HG03135 (cell line): ENCODE results near the gene NEAT1.

ENCODE experiments used
- ATAC-seq: cut with Tn5 transposase; IDR thresholded peaks from one replicate; pipeline ENCODE4 v1.9.1; 2021; ENCODE audit warnings: mild to moderate bottlenecking, moderate library complexity; ENCODE audit not compliant: unreplicated experiment

The NEAT1 gene

DNA sequence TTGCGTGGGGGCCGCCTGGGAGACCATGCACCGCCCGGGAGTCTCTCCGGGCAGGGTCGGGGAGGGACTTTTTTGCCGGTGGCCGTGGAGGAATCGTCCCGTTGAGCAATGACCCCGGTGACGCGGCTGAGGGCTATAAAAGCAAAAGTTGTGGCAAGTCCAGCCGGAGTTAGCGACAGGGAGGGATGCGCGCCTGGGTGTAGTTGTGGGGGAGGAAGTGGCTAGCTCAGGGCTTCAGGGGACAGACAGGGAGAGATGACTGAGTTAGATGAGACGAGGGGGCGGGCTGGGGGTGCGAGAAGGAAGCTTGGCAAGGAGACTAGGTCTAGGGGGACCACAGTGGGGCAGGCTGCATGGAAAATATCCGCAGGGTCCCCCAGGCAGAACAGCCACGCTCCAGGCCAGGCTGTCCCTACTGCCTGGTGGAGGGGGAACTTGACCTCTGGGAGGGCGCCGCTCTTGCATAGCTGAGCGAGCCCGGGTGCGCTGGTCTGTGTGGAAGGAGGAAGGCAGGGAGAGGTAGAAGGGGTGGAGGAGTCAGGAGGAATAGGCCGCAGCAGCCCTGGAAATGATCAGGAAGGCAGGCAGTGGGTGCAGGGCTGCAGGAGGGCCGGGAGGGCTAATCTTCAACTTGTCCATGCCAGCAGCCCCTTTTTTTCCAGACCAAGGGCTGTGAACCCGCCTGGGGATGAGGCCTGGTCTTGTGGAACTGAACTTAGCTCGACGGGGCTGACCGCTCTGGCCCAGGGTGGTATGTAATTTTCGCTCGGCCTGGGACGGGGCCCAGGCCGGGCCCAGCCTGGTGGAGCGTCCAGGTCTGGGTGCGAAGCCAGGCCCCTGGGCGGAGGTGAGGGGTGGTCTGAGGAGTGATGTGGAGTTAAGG, at the start of gene NEAT1:
TSS of gene NEAT1 (plus strand) at position 166 of the 883 bp plus-strand sequence.
- peak; percentile 14 for ATAC-seq

DNA sequence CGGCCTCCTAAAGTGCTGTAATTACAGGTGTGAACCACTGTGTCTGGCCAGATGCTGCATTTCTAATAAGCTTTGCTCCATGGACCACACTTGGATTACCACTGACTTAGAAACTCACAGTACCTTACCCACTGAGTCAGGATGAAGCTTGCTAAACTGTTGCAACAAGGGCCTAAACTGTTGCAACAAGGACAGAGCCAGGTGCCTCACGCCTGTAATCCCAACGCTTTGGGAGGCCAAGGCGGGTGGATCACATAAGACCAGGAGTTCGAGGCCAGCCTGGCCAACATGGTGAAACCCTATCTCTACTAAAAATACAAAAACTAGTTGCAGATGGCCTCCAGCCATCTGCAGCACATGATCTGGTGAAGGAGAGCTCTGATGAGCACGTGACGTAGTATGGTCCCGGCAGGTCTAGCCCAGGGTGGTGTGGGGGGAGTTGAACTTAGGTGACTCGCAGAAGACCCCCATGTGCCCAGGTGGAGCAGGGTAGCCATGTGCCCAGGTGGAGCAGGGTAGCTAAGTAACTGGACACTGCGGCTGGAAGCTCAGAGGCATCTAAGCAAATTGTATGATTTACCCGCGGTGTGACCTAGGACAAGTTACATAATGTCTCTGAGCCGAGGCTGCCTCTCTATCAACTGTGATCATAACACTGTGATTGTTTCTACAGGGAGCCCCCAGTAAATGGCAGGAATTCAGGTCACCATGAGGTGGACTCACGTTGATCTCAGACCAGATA, 48.6 kb upstream of the NEAT1 start:
- no peak for ATAC-seq

DNA sequence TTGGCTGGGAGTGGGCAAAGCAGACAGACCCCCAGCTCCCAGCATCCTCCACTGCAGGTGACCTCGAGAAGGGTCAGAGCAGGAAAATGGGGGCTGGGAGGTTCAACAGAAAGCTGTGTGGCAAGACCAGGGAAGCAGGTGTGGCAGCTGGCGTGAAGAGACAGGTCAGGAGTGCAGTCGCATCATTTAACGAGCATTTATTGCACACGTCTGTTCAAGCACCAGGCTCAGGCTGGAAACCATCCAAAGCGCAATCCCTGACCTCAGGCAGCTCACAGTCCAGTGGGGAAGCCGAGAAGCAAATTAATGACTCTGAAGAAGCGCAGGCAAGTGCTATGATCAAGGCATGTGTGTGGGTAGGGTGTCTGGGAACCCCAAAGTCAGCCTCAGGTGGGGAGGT, 47.6 kb upstream of the NEAT1 start:
- ATAC-seq = no peak

DNA sequence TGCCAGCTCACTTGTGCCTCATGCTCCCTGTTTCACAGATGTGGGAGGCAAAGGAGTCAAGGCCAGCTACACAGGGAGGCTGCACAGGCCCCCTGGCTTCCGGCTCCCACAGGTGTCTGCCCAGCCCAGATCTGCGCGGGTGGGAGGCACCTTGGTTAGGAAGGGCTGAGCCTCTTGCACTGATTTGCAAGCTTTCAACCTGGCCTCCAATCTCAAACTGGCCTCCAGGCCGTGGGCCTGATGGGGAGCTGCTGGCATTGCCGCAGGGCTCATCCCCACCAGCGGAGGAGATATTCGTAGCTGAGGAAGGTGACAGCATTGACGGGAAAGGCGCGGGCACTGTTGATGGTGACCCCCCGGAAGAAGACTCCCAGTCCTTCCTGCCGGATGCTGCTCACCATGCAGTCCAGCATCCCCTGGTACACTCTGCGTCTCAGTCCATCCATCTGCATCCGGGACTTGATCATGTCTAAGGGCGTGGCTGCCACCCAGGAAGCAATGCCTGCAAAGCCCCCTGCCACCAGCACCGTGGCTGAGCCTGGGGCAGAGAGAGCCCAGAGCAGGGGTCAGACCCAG, 46.4 kb upstream of the NEAT1 start:
- ATAC-seq = no peak

DNA sequence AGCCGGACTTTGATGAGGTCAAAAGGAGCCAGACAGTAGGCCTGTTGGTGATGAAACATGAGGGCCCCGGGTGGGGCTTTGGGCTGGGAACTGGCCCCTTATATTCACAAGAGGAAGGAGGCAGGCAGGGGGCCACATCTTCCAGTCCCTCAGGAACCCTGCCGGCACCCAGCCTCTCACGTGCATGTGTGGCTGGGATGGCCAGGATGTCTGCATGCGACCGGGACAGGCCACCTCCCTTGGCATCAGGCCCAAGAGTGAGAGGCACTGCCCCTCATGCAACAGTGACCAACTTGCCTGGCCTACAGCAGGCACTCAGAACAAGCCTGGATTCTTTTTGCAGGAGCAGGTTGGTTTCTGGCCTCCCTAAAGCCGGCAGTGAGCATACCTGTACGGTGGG, 45.6 kb upstream of the NEAT1 start:
- no peak for ATAC-seq

DNA sequence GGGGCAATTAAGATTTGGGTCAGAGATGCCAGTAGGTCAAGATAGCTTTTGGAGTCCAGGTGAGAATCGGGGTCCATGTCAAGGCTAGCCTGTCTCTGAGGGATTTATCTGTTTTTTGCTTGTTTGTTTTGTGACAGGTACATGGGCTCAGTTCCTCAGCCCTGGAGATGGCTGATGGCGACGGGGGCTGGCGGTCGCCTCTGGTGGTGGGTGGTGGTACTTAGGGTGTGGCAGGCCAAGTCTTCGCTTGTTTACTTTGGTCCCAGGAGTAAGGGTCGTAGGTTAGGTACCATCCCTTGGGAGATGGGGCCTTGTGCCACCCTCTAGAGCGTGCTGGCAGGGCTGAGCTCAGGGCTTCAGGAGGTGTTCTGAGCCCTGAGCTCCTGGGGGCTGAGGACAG, 44.8 kb upstream of the NEAT1 start:
- no peak for ATAC-seq

DNA sequence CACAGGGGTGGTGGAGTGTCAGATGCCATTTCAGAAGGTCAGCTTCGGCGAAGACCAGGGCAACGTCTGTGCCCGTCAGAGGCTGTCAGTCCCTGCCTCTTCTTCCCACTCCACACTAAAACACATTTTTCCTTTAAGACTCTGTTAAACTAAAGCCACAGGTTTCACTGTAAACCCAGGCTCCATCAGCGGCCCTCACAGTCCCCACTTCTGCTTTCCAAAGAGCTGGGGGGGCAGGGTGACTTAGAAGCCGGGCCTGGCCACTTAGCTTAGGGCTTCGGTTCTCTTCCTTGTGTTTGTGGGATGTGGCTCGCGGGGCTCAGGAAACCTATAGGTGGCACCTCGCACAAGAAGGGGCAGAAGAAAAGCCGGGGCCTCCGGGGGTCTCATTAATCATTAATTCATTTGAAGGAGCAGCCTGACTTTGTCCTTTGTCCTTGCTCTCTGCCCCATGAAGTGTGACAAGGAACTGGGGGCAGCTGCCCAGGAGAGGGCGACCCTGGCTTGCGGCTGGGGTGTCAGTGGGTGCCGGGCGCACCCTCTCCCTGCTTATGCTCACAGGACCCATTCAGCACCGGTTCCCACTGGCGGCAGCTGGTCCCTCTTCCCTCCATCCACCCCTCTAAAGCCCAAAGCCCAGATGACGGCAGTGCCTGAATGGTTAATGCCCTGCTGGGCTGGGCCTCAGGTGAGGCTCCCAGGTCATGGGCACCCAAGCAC, 44.2 kb upstream of the NEAT1 start:
- ATAC-seq = no peak

DNA sequence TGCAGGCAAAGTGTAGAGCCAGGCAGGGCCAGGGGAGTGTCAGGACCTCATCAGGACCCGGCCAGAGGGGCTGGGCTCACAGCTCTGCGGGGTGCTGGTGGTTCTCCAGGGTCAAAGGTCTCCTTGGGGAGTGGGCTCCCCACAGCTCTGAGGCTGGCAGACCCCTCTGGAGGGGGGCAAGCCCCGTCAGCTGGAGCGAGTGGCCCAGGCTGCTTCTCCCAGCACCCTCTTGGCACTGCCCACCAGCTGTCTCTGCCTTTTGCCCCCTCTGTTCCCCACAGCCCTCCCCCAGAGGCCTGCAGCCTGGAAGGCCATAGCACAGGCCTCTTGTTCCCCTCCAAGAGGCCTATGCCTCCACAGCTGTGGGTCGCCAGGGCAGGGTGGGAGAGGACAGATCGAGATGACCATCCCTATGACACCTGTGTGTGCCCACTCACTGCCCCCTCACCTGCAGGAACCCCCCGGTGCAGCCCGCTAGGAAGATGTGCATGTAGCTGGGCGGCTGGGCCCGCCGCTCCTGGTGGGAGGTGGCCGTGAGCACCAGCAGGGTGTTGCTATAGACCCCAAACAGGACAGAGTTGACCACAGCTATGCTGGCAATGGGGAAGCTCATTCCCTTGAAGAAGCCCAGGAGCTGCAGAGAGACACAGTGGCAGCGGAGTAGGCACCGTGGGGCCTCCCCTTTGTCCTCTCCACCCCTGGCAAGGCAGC, 43.5 kb upstream of the NEAT1 start:
- ATAC-seq = no peak

DNA sequence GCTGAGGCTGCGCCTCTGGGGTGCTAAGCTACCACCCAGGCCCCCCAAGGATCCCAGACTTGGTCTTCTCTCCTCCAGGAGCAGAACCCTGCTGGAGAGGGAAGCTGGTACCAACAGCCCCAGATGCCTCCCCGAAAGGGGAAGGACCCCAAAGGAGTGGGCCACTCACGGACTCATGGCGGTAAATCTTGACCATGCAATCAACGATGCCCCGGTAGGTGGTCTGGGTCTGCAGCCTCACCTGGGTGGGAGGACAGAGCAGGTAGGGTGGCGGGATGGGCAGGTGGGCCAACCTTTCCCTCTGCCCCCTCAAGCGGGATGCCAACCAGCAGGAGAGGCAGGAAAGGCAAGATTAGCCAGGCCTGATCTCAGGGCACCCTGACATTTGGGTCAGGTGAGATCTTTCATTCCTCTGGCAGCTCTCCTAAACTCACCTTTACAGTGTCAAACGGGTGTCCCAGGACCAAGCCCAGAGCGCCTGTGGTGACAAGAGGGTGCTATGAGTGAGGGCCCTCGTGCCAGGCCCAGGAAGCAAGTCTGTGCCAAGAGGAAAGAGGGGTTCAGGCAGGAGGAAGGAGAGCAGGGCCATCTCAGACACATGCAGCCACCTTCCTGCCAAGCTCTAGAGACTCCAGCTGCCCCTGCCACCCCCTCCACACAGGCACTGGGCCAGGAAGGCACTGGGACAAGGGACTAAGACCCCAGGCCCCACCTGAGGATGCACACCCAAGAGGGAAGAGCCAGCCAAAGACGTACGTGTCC, 42.7 kb upstream of the NEAT1 start:
- no peak for ATAC-seq

DNA sequence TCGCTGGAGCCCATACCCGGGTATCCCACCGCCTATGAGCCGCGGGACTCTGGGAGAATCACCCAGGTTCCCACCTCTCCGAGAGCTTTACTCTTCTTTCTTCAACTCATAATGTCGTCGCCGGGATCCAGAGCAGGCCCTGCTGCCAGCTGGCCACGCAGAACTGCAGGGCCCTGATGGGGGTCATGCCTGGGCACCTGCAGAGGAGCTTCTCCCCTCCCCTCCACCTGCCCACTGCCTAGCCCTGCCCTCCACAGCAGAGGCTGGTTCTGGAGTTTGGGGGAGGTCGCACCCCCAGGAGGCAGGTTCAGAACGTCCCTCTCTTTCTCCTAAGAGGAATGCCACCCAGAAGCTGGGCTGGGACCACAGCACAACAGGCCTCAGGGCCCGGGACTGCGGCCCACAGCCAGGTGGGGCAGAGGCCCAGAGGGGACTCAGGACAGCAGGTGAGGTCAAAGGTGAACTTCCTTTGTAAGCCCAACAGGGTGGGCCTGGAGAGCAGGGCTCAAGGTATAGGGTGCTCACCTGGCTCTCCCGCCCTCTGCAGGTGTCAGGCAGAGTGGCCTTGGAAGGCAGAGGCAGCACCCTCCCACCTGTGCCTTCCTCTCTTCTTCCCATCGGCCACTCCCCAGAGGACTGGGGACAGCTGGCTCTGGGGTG, 42.0 kb upstream of the NEAT1 start:
- no peak for ATAC-seq

DNA sequence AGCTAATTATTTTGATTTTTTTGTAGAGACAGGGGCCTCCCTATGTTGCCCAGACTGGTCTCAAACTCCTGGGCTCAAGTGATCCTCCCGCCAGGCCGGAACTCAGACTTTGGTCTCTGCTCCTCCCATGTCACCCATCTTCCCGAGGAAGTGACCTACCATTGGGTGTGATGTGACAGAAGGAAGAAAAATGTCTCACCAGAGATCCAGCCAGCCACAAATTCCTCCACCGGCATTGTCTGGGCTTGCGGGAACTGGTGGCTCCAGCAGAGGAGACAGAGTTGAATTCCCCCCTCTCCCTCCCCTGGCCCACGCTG, 40.9 kb upstream of the NEAT1 start:
- ATAC-seq = no peak

DNA sequence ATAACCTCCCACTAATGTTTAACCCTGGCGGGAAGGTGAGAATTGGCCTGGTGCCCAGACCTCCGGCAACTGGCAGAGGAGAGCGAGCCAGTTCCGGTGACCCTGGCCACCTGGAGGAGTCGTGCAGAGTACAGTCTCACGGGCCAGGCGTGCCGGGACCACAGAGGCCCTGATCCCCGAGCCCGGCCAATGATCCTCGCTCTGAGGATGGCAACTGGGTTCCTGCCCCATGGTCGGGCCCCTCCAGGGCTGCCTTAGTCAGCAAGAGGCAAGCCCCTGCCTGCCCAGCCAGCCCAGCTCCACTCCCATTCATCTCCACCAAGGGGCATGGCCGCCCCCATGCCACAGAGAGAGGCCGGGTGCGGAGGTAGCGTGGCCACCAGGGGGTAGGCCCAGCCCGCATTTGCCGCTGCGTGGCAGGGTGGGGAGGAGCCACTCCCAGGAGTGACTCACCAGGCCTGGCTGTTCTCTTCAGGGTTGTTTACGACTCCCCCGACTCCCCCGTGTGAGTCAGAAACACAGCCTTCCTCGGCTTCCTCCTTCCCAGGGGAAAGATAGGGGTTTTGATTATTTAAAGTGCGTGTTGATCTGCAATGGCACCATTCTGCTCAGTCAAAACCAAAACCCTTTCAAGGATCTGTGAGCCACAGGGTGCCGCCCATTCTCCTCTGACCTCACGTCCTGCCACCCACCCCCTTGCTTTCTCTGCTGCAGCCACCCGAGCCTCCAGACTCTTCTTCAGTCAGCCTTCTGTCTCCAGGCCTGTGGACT, 40.4 kb upstream of the NEAT1 start, which contains the start of gene SLC25A45:
TSS of gene SLC25A45 (minus strand) at position 614 of the 771 bp plus-strand sequence. CDS start 695 bp downstream, outside the sequence.
- ATAC-seq = peak; percentile 56

DNA sequence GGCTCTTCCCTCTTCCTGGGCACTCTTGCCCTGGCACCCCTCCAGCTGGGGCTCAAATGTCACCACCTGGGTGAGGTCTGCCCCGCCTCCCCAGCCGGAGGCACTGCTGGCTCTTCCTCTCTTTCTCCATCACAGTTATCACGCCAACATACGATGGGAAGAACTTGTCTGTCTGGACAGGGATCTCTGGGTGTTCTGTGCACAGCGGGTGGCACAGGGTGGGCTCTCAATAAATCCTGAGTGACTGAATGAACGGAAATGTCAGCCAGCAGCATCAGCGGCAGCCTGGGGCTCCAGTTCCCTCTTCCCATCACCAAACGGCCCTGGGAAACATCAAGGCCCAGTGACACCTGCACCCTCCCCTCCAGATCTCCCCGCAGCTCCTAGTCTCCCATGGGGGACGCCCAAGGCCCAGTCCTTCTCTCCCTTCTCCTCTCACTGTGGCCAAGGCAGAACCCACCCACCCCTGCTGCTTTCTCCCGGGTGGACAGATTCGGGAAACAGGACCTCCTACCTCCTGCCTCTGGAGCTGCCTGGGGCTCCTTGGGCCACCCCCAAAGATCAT, 39.7 kb upstream of the NEAT1 start:
- no peak for ATAC-seq

DNA sequence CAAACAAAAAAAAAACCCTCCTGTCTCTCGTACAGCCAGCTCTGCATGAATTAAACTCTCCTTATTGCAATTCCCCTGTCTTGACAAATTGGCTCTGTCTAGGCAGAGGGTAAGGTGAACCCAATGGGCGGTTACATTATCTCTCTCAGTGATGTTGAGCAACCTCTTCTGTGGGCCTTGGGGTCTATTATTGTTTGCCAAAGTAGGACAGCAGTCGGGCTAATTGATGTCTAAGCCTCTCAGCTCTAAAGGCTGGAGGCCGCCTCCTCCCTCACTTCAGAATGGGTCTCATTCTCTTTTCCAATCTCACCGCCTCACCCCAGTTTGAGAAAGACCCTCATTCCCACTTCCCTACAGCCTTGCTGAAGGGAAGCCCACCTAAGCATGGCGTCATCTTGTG, 38.8 kb upstream of the NEAT1 start:
- ATAC-seq = no peak

DNA sequence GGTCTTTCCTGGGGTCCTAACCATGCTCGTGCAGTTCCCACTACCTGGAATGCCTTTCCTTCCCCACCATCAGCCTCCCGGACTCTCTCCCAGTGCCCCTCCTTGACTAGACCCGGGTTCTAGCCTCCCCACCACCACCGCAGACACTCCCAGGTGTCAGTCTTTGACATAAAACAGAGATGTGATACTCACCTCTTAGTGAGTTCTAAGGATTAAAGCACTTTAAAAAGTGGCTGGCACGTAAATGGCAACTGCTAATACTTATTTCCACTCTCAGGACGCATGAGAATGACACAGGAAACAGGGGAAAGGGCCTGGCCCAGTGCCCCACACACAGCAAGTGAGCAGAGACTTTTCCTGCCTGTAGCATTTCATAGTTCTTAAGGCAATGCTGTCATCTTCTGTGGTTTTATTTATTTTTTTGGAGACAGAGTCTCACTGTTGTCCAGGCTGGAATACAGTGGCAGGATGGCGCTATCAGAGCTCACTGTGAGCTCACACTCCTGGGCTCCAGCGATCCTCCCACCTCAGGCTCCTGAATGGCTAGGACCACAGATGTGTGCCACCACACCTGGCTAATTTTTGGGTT, 38.2 kb upstream of the NEAT1 start:
- no peak for ATAC-seq

DNA sequence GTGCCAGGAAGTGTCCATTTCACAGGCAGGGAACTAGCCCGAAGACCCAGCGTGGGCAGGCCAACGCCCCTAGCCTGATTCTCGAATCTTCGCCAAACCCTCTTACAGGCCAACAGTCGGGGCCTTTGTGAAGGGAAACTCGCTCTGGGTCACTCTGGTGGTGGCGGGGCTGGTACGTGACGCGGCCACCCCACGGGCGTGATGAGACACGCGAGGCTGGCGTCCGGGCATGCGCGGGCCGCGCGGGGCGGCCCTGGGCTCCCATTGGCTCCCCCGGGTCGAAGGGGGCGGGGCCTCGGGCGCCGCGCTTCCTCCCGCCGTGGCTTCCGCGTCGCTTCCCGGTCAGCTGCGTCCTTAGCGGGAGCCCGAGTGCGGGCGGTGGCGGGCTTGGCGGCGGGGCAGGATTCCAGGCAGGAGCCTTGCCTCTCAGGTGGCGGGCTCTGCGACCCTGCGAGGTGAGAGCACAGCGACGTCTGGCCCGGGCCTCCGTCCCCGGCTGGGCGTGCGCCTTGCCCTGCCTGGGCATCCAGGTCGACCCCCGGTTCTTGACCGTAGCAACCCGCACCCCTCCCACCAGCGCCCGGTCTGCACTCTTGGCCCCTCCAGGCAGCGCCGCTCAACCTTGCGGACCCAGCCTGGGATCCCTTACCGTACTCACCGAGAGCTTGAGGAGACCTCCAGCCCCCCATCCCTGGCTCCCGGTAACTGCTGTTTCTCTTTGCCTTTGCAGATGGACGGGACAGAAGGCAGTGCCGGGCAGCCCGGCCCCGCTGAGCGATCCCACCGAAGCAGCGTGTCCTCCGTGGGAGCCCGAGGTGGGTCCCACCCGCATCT, 36.1 kb upstream of the NEAT1 start, which contains the start of gene FRMD8:
TSS of gene FRMD8 (plus strand) at position 331 of the 834 bp plus-strand sequence. CDS start at position 731, 400 bp downstream.
- no peak for ATAC-seq

DNA sequence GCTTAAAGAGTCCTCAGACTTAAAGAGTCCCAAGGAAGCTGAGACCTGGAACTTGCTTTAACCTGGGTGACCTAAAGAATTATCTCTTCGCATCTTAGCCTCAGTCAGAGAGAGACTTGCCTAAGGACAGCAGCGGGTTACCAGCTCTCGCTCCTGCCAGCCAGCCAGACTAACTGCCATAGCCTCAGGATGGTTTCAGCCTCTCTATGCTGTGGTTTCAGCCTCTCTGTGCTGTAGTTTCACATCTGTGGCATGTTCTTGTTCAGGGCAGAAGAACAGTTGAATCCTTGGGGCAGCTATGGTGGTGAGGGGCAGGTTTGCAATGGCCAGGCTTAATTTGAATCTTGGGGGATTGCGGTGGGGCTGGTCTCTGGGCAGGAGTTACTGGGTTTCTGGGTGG, 33.9 kb upstream of the NEAT1 start:
- no peak for ATAC-seq
